DMS79 (cell line): ENCODE results near the gene AP2A2.

Source experiments
- DNase-seq: peaks from one replicate; lab custom pipeline; 2025; lab: John Stamatoyannopoulos, UW

Gene AP2A2

GRCh38 chr11:1042626-1043562 is 117.2 kb downstream of the AP2A2 start:
- DNase-seq: no peak

DNA sequence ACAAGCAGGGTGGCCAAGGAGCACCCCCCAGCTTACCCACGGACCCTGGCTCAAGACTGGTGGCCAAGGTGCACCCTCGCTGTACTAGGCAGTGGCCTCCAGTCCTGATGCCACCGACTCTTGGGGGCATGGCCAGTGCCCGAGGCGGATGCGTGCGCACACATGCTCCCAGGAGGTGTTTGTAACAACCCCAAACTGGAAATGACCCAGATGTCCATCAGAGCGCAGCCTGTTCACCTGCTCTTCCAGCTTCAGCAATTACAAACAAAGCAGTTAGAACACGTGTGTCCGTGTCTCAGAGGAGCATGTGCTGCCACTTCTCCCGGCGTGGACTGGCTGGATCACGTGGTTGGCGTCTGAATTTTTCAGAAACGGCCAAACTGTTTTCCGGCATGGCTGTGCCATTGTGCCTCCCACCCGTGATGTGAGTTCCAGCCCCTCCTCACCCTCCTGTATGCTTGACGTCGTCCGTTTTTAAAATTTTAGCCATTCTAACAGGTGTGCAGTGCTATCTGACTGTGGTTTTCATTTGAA is 118.0 kb downstream of the AP2A2 start:
- no peak for DNase-seq

DNA sequence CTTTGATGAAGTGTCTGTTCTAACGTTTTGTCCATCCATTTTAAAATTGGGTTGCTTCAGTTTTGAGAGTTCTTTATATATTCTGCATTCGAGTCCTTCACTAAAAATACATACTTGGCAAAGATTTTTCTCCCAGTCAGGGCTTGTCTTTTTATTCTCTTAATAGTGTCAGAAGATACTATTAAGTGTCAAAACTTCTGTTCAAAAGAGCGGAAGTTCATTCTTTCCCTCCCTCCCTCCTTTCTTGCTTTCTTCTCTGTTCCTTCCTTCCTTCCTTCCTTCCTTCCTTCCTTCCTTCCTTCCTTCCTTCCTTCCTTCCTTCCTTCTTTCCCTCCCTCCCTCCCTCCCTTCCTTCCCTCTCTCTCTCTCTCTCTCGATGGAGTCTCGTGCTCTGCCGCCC is 118.5 kb downstream of the AP2A2 start:
- DNase-seq: no peak

- DNase-seq: no peak
Observed at GRCh38 chr11:1047595-1048156, 122.0 kb downstream of the AP2A2 start.

- no peak for DNase-seq
Observed at GRCh38 chr11:1048375-1049070, 122.9 kb downstream of the AP2A2 start.

DNA sequence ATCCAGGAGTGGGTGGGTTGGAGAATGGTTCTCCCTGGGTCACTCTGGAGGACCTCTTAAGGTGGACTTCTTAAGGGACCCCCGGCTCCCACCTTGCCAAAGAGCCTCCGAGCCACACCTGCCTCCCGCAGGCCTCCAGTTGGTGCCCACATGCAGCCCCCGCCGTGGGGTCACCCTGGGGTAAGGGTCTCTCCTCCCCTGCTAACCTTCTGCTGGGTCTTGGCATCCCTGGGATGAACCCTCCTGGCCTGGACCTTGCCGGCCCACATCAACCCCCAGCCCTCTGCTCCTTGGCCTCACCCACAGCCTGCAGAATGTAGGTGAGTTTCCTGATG is 123.4 kb downstream of the AP2A2 start:
- no peak for DNase-seq

DNA sequence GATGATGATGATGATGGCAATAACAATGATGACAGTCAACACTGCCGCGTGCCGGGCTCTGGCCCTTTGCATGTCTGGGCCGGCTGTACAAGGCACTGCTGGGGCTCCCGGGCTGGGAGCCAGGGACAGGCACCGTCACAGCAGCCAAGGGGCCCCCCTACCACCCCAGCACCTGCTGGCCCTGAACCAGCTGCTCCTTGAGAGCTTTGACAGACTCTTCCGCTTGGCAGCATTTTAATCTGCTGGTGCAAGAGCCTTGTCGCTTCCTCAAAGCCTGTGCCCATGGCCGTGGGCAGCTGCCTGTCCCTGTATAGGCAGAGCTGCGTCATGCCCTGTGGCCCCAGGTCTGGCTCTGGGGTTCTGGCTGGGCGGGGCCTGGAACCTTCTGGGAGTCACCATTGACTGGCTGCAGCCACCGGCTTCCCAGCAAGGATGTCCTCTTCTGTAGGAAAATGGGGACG is 123.8 kb downstream of the AP2A2 start:
- peak; percentile 25 for DNase-seq

DNA sequence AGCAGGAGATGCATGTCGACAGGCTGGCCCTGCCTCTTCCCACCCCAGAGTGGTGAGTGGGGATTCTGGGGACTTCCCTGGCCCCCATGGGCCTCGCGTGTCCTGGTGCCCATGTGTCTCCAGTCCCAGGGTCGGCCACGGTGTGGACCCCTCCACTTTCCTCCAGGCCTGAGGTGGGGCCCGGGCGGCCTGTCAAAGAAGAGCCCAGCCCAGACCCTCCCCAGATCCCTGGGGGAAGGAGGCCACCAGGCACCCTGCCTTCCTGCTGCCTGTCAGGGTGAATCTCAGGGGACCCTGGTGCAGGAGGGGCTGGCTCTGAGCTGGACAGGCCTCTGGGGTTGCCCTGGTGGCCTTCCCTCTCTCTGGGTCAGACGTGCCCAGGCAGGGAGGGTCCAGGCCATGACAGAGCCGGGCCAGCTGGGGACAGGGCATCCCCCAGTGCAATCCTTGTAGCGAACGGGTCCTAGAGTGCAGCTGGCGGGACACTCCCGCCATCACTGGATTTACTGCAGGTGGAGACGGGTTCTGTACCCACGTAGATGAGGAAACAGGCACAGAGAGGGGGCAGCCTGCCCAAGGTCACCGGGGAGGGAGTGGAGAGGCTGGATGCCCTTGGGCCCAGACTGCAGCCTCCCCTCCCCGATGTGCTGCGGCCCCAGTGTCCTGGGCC is 124.4 kb downstream of the AP2A2 start:
- no peak for DNase-seq

- peak; percentile 30 for DNase-seq
Observed at GRCh38 chr11:1050581-1051355, 125.1 kb downstream of the AP2A2 start.

GRCh38 chr11:1051356-1052132 is 125.9 kb downstream of the AP2A2 start:
- DNase-seq: no peak

DNA sequence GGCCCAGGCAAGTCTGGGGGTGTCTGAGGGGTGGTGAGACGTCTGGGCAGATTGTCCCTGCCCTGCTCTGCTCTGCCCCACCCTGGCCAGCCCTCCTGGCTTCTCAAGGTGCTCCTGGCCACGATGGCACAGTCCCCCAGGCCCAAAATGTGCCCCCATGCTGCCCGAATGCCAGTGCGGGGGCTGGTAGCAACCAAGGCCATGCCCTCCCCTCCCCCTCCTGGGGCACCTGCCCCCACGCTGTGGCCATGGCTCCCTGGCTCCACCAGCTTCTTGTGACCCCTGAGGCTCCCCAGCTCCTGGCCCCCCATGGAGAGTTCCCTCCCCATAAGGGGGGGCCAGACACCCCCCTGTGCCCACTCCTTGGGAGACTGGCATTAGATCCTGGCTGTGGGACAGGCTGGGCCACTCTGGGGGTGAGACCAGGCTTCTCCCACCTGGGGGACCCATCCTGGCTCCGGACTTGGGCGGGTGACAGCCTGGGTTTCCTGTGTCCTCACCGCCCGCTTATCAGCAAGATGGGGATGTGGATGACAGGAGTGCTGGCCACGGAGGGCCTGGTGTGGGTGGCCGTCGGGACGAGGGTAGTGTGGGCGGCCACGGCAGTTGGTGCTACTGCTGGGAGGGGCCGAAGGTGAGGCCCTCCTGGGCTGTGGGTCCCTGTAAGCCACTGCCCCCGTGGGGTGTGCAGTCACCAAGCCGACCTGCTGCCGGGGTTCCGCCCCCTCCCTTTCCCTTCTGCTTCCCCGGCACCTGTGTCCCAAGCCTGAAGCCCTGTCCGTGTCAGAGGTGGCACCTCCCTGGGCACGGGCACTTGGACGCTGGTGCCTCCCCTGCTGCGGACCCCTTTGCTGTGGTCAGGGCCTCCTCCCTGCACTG is 126.7 kb downstream of the AP2A2 start:
- no peak for DNase-seq

DNA sequence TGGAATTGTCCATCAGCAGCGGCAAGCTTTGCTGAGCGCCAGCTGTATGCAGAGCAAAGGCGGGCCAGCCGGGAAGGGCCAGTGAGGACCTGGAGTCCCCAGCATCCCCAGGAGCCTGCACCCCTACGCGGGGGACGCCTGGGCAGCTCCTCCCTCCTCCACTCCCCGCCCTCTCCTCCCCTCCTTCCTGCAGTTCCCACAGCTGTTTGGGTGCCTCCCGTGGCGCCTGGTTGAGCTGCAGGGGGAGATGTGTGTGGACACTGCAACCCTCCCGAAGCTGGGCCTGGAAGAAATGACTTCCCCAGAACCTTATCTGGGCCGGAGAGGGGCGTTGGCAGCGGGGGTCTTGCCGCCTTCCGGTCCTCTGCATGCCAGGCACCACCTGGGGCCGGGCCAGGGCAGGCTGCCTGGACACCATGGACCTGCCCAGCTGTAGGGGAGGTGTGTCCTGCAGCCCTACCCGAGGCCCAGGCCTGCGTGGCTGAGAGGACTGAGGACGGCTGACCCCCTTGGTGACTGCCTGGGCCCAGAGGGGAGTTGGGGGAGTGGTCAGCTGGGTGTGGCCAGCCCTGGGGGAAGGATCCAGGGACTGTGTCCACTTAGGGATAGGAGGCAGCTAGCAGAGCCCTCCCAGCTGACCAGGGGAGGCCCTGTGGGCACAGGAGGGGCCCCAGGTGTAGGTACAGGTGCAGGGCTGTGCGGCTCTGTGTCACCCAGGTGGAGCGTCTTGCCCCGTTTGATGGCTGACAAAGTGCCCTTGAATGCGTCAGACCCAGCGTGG is 127.6 kb downstream of the AP2A2 start:
- no peak for DNase-seq

DNA sequence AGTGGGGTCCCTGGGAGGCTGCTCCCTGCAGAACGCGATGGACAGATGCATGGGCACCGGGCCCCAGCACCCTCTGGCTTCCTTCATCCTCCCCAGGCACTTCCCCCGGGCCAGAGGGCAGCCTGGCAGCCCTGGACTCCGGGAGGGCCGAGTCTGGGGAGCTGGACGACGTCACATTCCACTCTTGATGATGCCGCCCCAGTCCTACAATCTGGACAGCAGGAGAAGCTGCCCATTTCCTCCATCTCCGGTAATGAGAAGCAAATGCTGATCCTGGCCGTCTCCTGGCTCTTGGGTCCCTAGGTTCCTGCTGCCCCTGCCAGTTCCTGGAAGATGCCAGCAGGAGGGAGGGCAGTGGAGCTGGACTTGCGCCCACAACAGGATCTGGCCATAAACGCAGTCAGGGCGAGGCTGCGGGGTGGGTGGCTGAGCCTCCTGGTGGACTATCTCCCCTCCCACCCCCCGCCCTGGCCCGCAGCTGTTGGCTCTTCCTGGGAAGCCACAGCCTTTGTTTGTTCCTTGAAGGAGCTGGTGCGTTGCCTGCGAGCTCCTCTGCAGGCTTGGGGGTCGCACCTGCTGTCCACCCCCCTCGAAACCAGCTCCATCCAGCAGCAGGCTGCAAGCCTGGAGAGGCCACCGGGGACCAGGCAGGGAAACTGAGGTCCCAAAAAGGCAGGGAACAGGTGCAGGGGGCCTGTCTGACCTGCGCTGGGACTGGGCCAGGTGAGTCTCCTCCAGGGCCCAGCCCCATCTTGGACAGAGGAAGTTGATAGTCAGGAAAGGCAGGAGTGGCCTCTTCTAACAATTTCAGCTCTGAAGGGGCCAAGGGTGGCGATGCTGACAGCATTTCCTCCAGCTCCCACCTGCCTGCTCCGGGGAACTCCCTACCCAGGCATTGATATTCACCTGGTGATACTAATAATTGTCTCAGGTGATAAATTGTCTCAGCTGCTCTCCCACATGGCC is 128.8 kb downstream of the AP2A2 start:
- DNase-seq: no peak

GRCh38 chr11:1055109-1055703 is 129.5 kb downstream of the AP2A2 start:
- DNase-seq: no peak

DNA sequence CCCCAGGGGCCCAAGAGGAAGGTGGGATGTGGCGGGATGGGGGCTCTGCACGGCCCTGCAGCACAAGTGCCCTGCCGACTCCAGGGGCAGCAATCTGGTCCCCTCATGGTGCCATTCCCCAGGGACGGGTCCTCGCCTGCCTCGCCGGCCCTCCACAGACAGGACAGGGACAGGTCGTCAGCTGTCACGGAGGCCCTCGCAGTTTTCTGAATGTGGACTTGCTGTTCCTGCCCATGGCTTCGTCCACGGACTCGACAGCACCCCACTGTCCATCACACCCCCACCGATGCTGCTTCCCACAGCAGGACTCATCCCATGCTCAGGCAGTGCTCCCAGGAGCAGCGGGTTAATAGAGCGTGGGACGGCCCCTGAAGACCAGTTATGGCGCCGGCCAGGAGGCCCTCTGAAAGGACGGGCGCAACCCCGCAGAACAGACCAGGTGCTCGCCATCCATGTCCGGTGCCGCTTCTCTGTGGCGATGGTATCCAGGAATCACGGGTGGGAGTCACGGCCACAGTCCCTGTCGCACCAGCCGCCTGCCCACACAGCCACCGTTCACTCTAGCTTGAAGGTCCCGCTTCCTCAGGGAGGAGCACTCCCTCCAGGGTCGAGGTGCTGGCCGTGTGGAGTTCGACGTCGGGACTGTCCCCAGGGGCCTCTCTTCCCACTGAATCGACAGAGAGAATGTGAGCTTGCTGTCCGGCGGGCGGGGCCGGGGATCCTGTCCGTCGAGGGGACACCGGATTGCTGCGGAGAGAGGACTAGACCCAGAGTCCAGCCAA is 130.5 kb downstream of the AP2A2 start:
- DNase-seq: no peak

DNA sequence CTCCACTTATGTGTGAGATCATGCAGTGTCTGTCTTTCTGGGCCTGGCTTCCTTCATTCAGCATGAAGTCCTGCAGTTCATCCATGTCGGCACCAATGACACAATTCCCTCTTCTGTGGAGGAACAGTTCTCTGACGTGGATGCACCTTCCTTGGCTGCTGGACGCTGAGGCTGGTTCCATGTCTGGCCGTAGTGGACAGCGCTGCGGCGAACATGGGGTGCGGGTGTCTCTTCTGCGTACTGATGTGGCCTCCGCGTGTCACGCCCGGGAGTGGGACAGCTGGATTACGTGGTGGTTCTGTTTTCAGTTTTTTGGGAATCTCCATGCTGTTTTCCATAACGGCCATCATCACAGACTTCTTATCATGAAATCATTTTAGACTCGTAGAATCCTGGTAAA is 132.1 kb downstream of the AP2A2 start:
- no peak for DNase-seq
